Kidney capillary endothelial cell (primary cell): ENCODE results near the gene THEM5.

ENCODE experiments used
- DNase-seq: peaks from one replicate; pipeline ENCODE4 v3.0.0-alpha.2; 2018; ENCODE audit warnings: low spot score

The THEM5 gene

DNA sequence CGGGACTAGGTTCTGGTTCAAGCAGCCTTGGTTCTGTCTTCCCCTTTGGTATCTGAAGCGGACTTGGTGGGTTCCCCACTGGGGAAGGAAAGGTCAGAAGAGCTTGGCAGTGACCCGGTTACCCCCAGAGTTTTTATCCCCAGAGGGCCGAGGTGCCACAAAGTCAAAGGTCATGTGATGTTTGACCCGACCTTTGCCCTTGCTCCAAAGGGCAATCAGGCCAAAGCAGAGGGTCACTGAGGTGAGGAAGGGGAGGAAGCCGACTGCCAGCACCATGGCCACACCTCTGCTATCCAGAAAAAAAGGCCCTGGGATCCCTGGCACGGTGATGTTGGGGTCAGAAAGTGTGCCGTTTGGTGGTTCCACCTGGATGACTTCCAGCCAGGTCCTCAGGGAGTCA is 52.7 kb downstream of the THEM5 start:
- no peak for DNase-seq

DNA sequence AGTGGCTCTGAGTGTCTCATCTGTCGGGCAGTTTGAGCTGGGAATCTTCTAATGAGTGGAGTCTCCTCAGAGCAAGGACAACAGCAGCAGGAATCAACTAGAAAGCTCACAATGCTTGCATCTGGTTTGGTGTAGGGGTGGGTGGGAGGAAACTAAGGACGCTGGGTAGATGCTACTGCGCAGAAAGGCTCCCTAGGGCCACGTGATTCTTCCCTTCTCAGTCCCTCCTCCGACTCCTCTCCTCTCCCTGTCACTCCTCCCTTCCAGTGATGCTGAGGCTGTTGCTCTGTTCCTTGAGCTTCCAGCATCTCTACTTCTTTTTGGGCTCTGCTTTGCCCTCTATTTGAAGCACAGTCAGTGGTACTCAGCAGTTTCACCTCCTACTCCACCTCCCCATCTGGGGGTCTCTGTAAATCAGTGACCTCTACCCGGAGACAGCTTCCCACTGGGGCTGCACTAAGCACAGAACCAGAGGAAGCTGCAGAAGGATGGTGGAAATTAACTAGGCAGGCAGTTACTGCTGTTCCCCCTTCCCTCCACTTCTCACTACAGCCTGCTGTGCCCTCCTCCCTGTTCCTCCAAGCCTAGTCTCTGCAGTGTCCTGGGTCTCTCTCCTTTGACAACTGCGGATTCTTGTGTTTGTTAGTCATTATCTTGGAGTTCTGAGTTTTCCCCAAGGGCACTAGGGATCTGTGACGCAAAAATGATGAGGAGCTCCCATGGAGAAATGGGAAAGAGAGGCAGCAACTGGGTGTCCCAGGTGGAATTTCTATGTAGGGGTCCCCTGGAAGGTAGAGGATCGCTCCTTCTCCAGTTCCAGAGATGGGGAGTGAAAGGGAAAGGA is 54.1 kb downstream of the THEM5 start:
- DNase-seq = no peak

DNA sequence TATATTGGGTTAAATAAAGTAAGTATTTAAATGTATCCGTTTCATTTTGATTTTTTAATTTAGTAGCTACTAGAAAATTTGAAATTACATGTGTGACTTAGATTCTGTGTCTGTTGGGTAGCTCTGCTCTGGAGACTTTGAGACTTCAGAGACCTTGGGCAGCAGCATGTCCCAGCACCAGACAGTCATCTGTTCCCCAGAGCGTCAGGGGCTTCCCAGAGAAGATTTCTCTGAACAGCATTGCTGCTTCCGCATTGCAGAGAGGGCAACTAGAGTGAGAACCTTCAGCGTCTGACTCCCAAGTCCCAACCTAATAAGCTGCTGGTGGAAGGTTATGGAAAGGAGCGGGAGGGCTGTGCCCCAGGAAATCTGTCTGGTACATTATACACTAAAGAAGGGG is 54.9 kb downstream of the THEM5 start:
- DNase-seq = no peak
